WTC11 (cell line): ENCODE results near the gene ADM5. TPM values are rescaled to one million over a fixed set of nuclear protein-coding genes. Genes with fewer than 3 reads are reported as not detected.

ENCODE experiments used
- ATAC-seq: fragments of 200-7000 bp; cut with Tn5 transposase; 2 replicates; pipeline ENCODE4 v1.10.0; 2021; ENCODE audit warnings: mild to moderate bottlenecking, moderate library complexity
- CTCF ChIA-PET: fragments of 300-600 bp; sonication (Branson Sonifier 250); formaldehyde crosslinking; loops from one replicate; lab custom pipeline; 2021; ENCODE audit warnings: antibody characterized with exemption; lab: Charles Lee
- POLR2A ChIA-PET: fragments of 350-600 bp; sonication (Branson Sonifier 250); formaldehyde crosslinking; loops from one replicate; lab custom pipeline; 2021; ENCODE audit warnings: antibody characterized with exemption; lab: Charles Lee
- DNase-seq: peaks from one replicate; pipeline ENCODE4 v3.0.0; 2021; ENCODE audit warnings: low spot score
- H3K27ac Mint-ChIP-seq: 2 replicates; pipeline ENCODE4 v1.8.0; 2021; ENCODE audit warnings: mixed read lengths
- H3K27me3 Mint-ChIP-seq: 2 replicates; pipeline ENCODE4 v1.8.0; 2021; ENCODE audit warnings: low read depth, mild to moderate bottlenecking, moderate library complexity, mixed read lengths
- H3K36me3 Mint-ChIP-seq: 2 replicates; pipeline ENCODE4 v1.8.0; 2021; ENCODE audit warnings: mixed read lengths
- H3K4me1 Mint-ChIP-seq: 2 replicates; pipeline ENCODE4 v1.8.0; 2022; ENCODE audit warnings: mixed read lengths
- H3K4me3 Mint-ChIP-seq: 2 replicates; pipeline ENCODE4 v1.8.0; 2021; ENCODE audit warnings: mild to moderate bottlenecking, moderate library complexity, mixed read lengths
- H3K9me3 Mint-ChIP-seq: 2 replicates; pipeline ENCODE4 v1.8.0; 2021; ENCODE audit warnings: mixed read lengths
- E2F1 ChIP-seq: sonication (generic); formaldehyde crosslinking; IDR thresholded peaks from 2 replicates; pipeline ENCODE4 v1.8.0; 2022; ENCODE audit warnings: mild to moderate bottlenecking, missing genetic modification reagents
- EMX1 ChIP-seq: fragments of 250-450 bp; sonication (Bioruptor Pico); IDR thresholded peaks from 2 replicates; pipeline ENCODE4 v1.8.0; 2021; ENCODE audit warnings: mild to moderate bottlenecking
- GRHL2 ChIP-seq: fragments of 250-450 bp; sonication (Bioruptor Pico); IDR thresholded peaks from 2 replicates; pipeline ENCODE4 v1.8.0; 2022; ENCODE audit warnings: mild to moderate bottlenecking, moderate library complexity; ENCODE audit not compliant: insufficient replicate concordance, severe bottlenecking
- GTF2I ChIP-seq: fragments of 250-450 bp; sonication (Bioruptor Pico); conservative IDR thresholded peaks from 2 replicates; pipeline ENCODE4 v1.4.0; 2021; ENCODE audit warnings: mild to moderate bottlenecking
- JUN ChIP-seq: sonication (generic); formaldehyde crosslinking; IDR thresholded peaks from 2 replicates; pipeline ENCODE4 v1.8.0; 2023; ENCODE audit warnings: mild to moderate bottlenecking, missing genetic modification reagents
- MYBL2 ChIP-seq: sonication (generic); formaldehyde crosslinking; IDR thresholded peaks from 2 replicates; pipeline ENCODE4 v1.8.1; 2023; ENCODE audit warnings: mild to moderate bottlenecking, moderate library complexity, missing genetic modification reagents
- NFATC4 ChIP-seq: fragments of 250-450 bp; sonication (Bioruptor Pico); IDR thresholded peaks from 2 replicates; pipeline ENCODE4 v1.9.0; 2021; ENCODE audit warnings: mild to moderate bottlenecking
- NFYB ChIP-seq: sonication (generic); formaldehyde crosslinking; conservative IDR thresholded peaks from 2 replicates; pipeline ENCODE4 v1.8.0; 2022; ENCODE audit warnings: low read depth, missing genetic modification reagents
- OVOL2 ChIP-seq: fragments of 250-450 bp; sonication (Bioruptor Pico); IDR thresholded peaks from 2 replicates; pipeline ENCODE4 v1.9.0; 2021; ENCODE audit warnings: mild to moderate bottlenecking, borderline replicate concordance
- RELA ChIP-seq: sonication (generic); formaldehyde crosslinking; IDR thresholded peaks from 2 replicates; pipeline ENCODE4 v1.8.1; 2022; ENCODE audit warnings: missing genetic modification reagents, mild to moderate bottlenecking, borderline replicate concordance
- TCF7 ChIP-seq: sonication (generic); formaldehyde crosslinking; IDR thresholded peaks from 2 replicates; pipeline ENCODE4 v1.8.0; 2022; ENCODE audit warnings: mild to moderate bottlenecking, low read depth, missing genetic modification reagents, moderate library complexity
- TP53 ChIP-seq: sonication (generic); formaldehyde crosslinking; IDR thresholded peaks from 2 replicates; pipeline ENCODE4 v1.8.1; 2023; ENCODE audit warnings: mild to moderate bottlenecking, missing genetic modification reagents
- ZBTB21 ChIP-seq: sonication (generic); formaldehyde crosslinking; IDR thresholded peaks from 2 replicates; pipeline ENCODE4 v1.8.1; 2023; ENCODE audit warnings: mild to moderate bottlenecking, missing genetic modification reagents, borderline replicate concordance
- ZNF232 ChIP-seq: sonication (generic); formaldehyde crosslinking; IDR thresholded peaks from 2 replicates; pipeline ENCODE4 v1.8.0; 2022; ENCODE audit warnings: mild to moderate bottlenecking, missing genetic modification reagents
- ZNF396 ChIP-seq: fragments of 250-450 bp; sonication (Bioruptor Pico); IDR thresholded peaks from 2 replicates; pipeline ENCODE4 v1.8.0; 2021; ENCODE audit warnings: mild to moderate bottlenecking, moderate library complexity, borderline replicate concordance
- ZNF671 ChIP-seq: fragments of 250-450 bp; sonication (Bioruptor Pico); IDR thresholded peaks from 2 replicates; pipeline ENCODE4 v1.8.0; 2021; ENCODE audit warnings: mild to moderate bottlenecking
- total RNA-seq: library from RNA; stranded (reverse); gene quantifications from 3 replicates; pipeline ENCODE4 v1.2.3, GENCODE V29; 2021
- TF ChIP-seq, protein P1 (sequence below): sonication (generic); formaldehyde crosslinking; IDR thresholded peaks from 2 replicates; pipeline ENCODE4 v1.8.0; 2023; ENCODE audit warnings: mild to moderate bottlenecking, missing genetic modification reagents
- TF ChIP-seq, protein P2 (sequence below): sonication (generic); formaldehyde crosslinking; IDR thresholded peaks from 2 replicates; pipeline ENCODE4 v1.8.1; 2023; ENCODE audit warnings: mild to moderate bottlenecking, missing genetic modification reagents, borderline replicate concordance
- TF ChIP-seq, protein P3 (sequence below): sonication (generic); formaldehyde crosslinking; IDR thresholded peaks from 2 replicates; pipeline ENCODE4 v1.8.1; 2023; ENCODE audit warnings: mild to moderate bottlenecking, missing genetic modification reagents, moderate library complexity
- TF ChIP-seq, protein P4 (sequence below): sonication (generic); formaldehyde crosslinking; conservative IDR thresholded peaks from 2 replicates; pipeline ENCODE4 v1.8.1; 2022; ENCODE audit warnings: mild to moderate bottlenecking, missing genetic modification reagents

Gene ADM5
- total RNA-seq, 1 experiment from 2014 or later, result 6.7 TPM

- TF ChIP-seq TCF7 (CRISPR knock-in tag) (no peak), JUN (no peak), ZNF671 (no peak), ZNF232 (CRISPR knock-in tag) (no peak), E2F1 (CRISPR knock-in tag) (no peak), MYBL2 (CRISPR knock-in tag) (no peak), EMX1 (CRISPR knock-in tag) (no peak)
- TF ChIP-seq, protein P1, sequence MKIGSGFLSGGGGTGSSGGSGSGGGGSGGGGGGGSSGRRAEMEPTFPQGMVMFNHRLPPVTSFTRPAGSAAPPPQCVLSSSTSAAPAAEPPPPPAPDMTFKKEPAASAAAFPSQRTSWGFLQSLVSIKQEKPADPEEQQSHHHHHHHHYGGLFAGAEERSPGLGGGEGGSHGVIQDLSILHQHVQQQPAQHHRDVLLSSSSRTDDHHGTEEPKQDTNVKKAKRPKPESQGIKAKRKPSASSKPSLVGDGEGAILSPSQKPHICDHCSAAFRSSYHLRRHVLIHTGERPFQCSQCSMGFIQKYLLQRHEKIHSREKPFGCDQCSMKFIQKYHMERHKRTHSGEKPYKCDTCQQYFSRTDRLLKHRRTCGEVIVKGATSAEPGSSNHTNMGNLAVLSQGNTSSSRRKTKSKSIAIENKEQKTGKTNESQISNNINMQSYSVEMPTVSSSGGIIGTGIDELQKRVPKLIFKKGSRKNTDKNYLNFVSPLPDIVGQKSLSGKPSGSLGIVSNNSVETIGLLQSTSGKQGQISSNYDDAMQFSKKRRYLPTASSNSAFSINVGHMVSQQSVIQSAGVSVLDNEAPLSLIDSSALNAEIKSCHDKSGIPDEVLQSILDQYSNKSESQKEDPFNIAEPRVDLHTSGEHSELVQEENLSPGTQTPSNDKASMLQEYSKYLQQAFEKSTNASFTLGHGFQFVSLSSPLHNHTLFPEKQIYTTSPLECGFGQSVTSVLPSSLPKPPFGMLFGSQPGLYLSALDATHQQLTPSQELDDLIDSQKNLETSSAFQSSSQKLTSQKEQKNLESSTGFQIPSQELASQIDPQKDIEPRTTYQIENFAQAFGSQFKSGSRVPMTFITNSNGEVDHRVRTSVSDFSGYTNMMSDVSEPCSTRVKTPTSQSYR (CRISPR knock-in tag), result no peak
These were observed 7.1 kb upstream of the ADM5 start (continued) for GRCh38 chr19:49682274-49682673.

DNA sequence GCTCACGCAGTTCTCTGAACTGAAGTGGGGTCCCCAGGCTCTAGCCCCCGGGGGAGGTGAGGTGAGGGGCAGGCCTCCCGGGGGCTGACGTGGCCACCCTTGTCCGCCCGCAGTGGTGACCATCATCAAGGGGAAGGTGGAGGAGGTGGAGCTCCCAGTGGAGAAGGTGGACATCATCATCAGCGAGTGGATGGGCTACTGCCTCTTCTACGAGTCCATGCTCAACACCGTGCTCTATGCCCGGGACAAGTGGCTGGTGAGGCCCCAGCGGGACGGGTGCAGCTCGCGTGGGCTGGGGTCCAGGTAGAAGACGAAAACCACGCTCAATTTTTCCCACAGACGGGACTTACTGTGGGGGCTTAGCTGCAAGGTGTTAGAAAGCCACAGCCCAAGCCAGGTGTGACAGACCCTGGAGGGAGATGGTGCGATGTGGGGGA, 5.6 kb upstream of the ADM5 start:
- H3K4me1 Mint-ChIP-seq, result peaks cover 46% of the 10 kb centered on the region
- no peaks in the 10 kb centered on the region for H3K27me3 Mint-ChIP-seq
- DNase-seq (no peak), ATAC-seq (no peak)
- H3K36me3 Mint-ChIP-seq, result peaks cover 58% of the 10 kb centered on the region
- H3K9me3 Mint-ChIP-seq, result no peaks in the 10 kb centered on the region
- ChIA-PET POLR2A (interaction anchor here (0.8 to 1.3 kb wide), 2 partner anchors 8 to 43 kb away, joined by 3 to 5 read pairs; no protein-coding TSS in a partner anchor), CTCF (interaction anchor here (0.5 to 1.9 kb wide), 10 partner anchors 8 to 177 kb away, joined by 3 to 13 read pairs (median 3); partner anchors contain the start of gene FUZ)
- TF ChIP-seq NFATC4 (no peak), TP53 (CRISPR knock-in tag) (no peak), RELA (CRISPR knock-in tag) (no peak), ZNF232 (CRISPR knock-in tag) (no peak), NFYB (CRISPR knock-in tag) (no peak), ZNF396 (CRISPR knock-in tag) (no peak), OVOL2 (no peak), ZBTB21 (CRISPR knock-in tag) (no peak), GRHL2 (no peak), GTF2I (CRISPR knock-in tag) (no peak), ZNF671 (no peak)
- TF ChIP-seq, protein P2, sequence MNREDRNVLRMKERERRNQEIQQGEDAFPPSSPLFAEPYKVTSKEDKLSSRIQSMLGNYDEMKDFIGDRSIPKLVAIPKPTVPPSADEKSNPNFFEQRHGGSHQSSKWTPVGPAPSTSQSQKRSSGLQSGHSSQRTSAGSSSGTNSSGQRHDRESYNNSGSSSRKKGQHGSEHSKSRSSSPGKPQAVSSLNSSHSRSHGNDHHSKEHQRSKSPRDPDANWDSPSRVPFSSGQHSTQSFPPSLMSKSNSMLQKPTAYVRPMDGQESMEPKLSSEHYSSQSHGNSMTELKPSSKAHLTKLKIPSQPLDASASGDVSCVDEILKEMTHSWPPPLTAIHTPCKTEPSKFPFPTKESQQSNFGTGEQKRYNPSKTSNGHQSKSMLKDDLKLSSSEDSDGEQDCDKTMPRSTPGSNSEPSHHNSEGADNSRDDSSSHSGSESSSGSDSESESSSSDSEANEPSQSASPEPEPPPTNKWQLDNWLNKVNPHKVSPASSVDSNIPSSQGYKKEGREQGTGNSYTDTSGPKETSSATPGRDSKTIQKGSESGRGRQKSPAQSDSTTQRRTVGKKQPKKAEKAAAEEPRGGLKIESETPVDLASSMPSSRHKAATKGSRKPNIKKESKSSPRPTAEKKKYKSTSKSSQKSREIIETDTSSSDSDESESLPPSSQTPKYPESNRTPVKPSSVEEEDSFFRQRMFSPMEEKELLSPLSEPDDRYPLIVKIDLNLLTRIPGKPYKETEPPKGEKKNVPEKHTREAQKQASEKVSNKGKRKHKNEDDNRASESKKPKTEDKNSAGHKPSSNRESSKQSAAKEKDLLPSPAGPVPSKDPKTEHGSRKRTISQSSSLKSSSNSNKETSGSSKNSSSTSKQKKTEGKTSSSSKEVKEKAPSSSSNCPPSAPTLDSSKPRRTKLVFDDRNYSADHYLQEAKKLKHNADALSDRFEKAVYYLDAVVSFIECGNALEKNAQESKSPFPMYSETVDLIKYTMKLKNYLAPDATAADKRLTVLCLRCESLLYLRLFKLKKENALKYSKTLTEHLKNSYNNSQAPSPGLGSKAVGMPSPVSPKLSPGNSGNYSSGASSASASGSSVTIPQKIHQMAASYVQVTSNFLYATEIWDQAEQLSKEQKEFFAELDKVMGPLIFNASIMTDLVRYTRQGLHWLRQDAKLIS, result no peak
- TF ChIP-seq, protein P3, sequence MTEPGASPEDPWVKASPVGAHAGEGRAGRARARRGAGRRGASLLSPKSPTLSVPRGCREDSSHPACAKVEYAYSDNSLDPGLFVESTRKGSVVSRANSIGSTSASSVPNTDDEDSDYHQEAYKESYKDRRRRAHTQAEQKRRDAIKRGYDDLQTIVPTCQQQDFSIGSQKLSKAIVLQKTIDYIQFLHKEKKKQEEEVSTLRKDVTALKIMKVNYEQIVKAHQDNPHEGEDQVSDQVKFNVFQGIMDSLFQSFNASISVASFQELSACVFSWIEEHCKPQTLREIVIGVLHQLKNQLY, result no peak
- TF ChIP-seq, protein P4, sequence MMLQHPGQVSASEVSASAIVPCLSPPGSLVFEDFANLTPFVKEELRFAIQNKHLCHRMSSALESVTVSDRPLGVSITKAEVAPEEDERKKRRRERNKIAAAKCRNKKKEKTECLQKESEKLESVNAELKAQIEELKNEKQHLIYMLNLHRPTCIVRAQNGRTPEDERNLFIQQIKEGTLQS (CRISPR knock-in tag), result no peak
- H3K27ac Mint-ChIP-seq, result 0 out of 2 replicates have a peak overlapping the region, but pooled peaks have one; percentile 27
- no peak overlapping the region for H3K4me3 Mint-ChIP-seq
